ENCODE results near the gene CNTF. TPM values are rescaled to one million over a fixed set of nuclear protein-coding genes. Genes with fewer than 3 reads are reported as not detected.

The CNTF gene
- total RNA-seq, 2 experiments from 2014 or later: 3.3 TPM

DNA sequence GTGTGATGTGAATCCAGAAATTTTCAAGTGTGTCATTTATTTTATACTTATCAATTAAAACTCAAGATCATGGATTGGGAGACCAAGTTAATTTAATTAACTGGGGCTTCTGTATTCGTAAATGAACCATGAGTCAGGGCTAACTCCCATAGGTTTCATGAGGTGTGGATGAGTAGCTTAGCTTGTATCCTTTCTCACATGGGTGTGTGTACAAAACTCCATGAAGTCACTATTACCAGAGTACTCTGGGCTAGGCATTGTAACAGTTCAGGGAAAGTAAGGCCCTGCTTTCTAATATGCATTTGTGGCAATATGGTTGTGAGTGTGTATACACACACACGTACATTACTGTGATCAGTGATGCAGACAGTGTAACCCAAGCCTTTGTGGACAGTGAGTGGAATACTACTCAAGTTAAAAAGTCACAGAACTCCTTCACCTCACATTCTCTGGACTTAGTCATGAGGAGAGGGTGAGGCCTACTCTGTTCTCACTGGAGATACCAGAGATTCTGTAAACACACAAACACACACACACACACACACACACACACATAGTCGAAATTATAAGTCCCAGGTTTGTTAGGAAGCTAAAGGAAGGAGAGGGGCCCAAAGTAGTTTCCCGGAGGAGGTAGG, 3.5 kb downstream of the CNTF start:
- no peaks in the 10 kb centered on the region for H3K27me3 Mint-ChIP-seq
- DNase-seq: no peak
- no peak overlapping the region for H3K27ac Mint-ChIP-seq
- peaks cover 31% of the 10 kb centered on the region for H3K36me3 Mint-ChIP-seq
- no peaks in the 10 kb centered on the region for H3K9me3 Mint-ChIP-seq
- H3K4me3 Mint-ChIP-seq: no peak overlapping the region
- H3K4me1 Mint-ChIP-seq: peaks cover 14% of the 10 kb centered on the region

GRCh38 chr11:58626934-58627483, 4.5 kb downstream of the CNTF start:
- H3K27me3 Mint-ChIP-seq: no peaks in the 10 kb centered on the region
- H3K9me3 Mint-ChIP-seq: no peaks in the 10 kb centered on the region
- H3K4me3 Mint-ChIP-seq: no peak overlapping the region
- DNase-seq: no peak
- peaks cover 28% of the 10 kb centered on the region for H3K36me3 Mint-ChIP-seq
- H3K4me1 Mint-ChIP-seq: peaks cover 9% of the 10 kb centered on the region
- H3K27ac Mint-ChIP-seq: peak overlapping the region; percentile 7

DNA sequence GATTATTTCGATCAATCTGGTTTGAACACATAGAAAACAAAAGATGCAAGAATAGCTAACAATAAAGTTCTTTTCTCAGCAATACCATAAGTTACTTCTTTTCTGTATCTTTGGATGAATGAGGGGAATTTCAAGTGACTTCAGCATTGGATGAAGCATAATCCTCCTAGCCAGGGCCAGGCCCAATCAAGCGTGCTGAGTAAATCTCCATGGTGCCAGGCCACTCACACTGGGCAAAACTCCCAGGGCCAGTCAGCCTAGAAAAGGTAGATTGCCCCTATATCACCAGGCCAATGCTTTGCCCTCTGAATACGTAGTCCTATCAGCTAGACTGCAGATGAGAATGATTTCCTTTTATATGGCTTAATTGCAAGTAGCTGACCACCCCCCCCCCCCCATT, 6.0 kb downstream of the CNTF start:
- Mint-ChIP-seq H3K27ac (no peak overlapping the region), H3K9me3 (no peaks in the 10 kb centered on the region)

GRCh38 chr11:58629857-58630256, 7.4 kb downstream of the CNTF start:
- Mint-ChIP-seq H3K4me1 (peaks cover 5% of the 10 kb centered on the region), H3K27ac (no peak overlapping the region), H3K36me3 (peaks cover 8% of the 10 kb centered on the region), H3K27me3 (no peaks in the 10 kb centered on the region), H3K4me3 (no peak overlapping the region), H3K9me3 (no peaks in the 10 kb centered on the region)
- no peak for DNase-seq

More for the DNA sequence above, 6.0 kb downstream of the CNTF start:
- H3K27me3 Mint-ChIP-seq: no peaks in the 10 kb centered on the region
- DNase-seq: no peak
- H3K36me3 Mint-ChIP-seq: peaks cover 19% of the 10 kb centered on the region
- peaks cover 5% of the 10 kb centered on the region for H3K4me1 Mint-ChIP-seq
- H3K4me3 Mint-ChIP-seq: no peak overlapping the region

GRCh38 chr11:58631378-58631777, 8.9 kb downstream of the CNTF start:
- no peak for DNase-seq
- Mint-ChIP-seq H3K27ac (no peak overlapping the region), H3K36me3 (peaks cover 4% of the 10 kb centered on the region), H3K9me3 (no peaks in the 10 kb centered on the region), H3K4me3 (no peak overlapping the region), H3K27me3 (no peaks in the 10 kb centered on the region), H3K4me1 (peaks cover 5% of the 10 kb centered on the region)

DNA sequence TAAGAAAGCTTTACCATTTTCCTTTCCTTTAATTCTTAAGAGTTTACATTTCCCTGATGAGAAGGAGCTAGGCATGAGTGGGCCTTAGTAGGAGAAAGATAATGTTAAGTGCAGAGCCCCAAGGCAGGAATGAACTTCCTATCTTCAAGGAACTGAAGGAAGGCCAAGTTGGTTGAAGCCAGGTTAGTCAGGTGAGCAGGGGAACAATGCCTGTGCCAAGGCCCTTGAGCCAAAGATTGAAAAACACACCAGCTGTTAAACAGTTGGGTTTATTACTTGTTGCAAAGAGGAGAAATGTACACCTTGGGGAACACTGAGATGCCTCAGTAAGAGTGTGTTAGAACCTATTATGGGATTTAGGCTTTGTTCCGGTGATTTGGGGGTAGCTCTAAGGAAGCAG, 10.0 kb downstream of the CNTF start:
- Mint-ChIP-seq H3K4me1 (peaks cover 4% of the 10 kb centered on the region), H3K9me3 (no peaks in the 10 kb centered on the region), H3K4me3 (no peak overlapping the region), H3K27ac (no peak overlapping the region), H3K36me3 (no peaks in the 10 kb centered on the region), H3K27me3 (no peaks in the 10 kb centered on the region)
- no peak for DNase-seq

DNA sequence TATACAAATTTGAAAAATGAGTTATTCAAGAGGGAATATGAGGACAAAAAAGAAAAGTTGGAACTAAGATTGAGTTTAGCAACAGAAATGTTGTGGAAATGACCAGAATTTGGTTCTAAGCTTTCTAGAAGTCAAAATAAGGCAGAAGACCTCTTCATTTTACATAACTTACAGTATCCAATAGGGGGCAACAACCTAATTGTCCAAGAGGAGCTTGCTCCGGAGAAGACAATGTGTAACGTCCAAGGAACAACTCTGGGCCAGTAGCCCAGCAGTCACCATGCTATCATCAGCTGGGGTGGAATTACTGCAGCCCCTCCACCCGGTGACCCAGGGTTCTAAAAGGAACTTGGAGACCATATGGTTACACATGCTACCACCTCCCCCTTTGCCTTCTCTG, 14.1 kb downstream of the CNTF start:
- Mint-ChIP-seq H3K9me3 (no peaks in the 10 kb centered on the region), H3K27ac (no peak overlapping the region), H3K36me3 (no peaks in the 10 kb centered on the region), H3K27me3 (no peaks in the 10 kb centered on the region), H3K4me3 (no peak overlapping the region), H3K4me1 (peaks cover 19% of the 10 kb centered on the region)
- no peak for DNase-seq

DNA sequence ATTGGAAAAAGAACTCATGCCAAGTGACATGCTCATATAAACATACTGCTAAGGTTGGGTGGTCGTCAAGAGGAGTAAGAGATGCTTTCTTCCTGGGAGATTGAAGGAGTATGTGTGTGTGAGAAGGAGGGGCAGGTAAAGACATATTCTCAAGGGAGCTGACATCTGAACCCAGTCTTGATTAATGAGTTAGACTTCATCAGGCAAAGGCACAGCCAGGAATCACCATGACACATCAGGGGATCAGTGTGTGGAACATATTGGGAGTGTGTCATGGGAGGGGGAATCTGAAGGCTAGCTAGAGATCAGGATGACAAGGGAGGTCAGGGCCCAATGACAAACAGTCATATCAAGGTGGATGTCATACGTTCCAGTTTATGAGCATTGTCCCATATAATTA, 14.9 kb downstream of the CNTF start:
- no peaks in the 10 kb centered on the region for H3K9me3 Mint-ChIP-seq
- no peak for DNase-seq
- no peaks in the 10 kb centered on the region for H3K36me3 Mint-ChIP-seq
- H3K27ac Mint-ChIP-seq: no peak overlapping the region
- no peak overlapping the region for H3K4me3 Mint-ChIP-seq
- H3K27me3 Mint-ChIP-seq: no peaks in the 10 kb centered on the region
- H3K4me1 Mint-ChIP-seq: peaks cover 21% of the 10 kb centered on the region

- peaks cover under 1% of the 10 kb centered on the region for H3K9me3 Mint-ChIP-seq
- peaks cover under 1% of the 10 kb centered on the region for H3K36me3 Mint-ChIP-seq
- no peaks in the 10 kb centered on the region for H3K27me3 Mint-ChIP-seq
- no peak for DNase-seq
- no peak overlapping the region for H3K4me3 Mint-ChIP-seq
- H3K4me1 Mint-ChIP-seq: peaks cover 21% of the 10 kb centered on the region
- no peak overlapping the region for H3K27ac Mint-ChIP-seq
Observed at GRCh38 chr11:58639103-58639502, 16.6 kb downstream of the CNTF start.

DNA sequence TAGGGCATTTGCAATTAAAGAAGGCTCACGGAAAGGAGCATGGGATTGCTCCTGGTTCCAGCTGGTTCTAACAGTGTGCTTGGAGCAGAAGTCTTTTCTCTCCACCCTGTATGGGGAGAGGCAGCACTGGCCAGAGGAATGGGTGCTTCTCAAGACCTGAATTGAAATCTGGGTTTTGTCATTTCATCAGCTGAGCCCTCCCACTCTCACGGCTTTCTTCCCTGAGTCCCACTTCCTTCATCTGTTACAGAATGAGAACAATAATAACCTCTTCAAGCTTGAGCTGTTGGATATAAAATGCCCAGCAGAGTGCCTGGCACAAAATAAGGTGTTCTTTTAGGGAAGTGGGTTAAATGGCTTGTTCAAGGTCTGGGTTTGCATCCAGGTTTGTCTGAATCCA, 17.2 kb downstream of the CNTF start:
- H3K4me3 Mint-ChIP-seq: no peak overlapping the region
- no peak overlapping the region for H3K27ac Mint-ChIP-seq
- DNase-seq: no peak
- peaks cover 21% of the 10 kb centered on the region for H3K4me1 Mint-ChIP-seq
- H3K27me3 Mint-ChIP-seq: no peaks in the 10 kb centered on the region
- peaks cover 2% of the 10 kb centered on the region for H3K9me3 Mint-ChIP-seq
- H3K36me3 Mint-ChIP-seq: peaks cover 2% of the 10 kb centered on the region

GRCh38 chr11:58640386-58641023, 18.0 kb downstream of the CNTF start:
- Mint-ChIP-seq H3K4me3 (no peak overlapping the region), H3K9me3 (peaks cover 4% of the 10 kb centered on the region), H3K4me1 (peaks cover 21% of the 10 kb centered on the region), H3K36me3 (peaks cover 5% of the 10 kb centered on the region), H3K27me3 (no peaks in the 10 kb centered on the region), H3K27ac (peak overlapping the region; percentile 18)
- no peak for DNase-seq

GRCh38 chr11:58641341-58641740, 18.9 kb downstream of the CNTF start:
- H3K4me1 Mint-ChIP-seq: peaks cover 21% of the 10 kb centered on the region

GRCh38 chr11:58641803-58642581, 19.5 kb downstream of the CNTF start:
- Mint-ChIP-seq H3K27me3 (no peaks in the 10 kb centered on the region), H3K9me3 (peaks cover 15% of the 10 kb centered on the region), H3K27ac (no peak overlapping the region)

More at GRCh38 chr11:58641341-58641740, 18.9 kb downstream of the CNTF start:
- DNase-seq: no peak
- H3K27ac Mint-ChIP-seq: peak overlapping the region; percentile 14
- H3K4me3 Mint-ChIP-seq: no peak overlapping the region
- peaks cover 8% of the 10 kb centered on the region for H3K9me3 Mint-ChIP-seq
- no peaks in the 10 kb centered on the region for H3K27me3 Mint-ChIP-seq
- peaks cover 9% of the 10 kb centered on the region for H3K36me3 Mint-ChIP-seq

DNA sequence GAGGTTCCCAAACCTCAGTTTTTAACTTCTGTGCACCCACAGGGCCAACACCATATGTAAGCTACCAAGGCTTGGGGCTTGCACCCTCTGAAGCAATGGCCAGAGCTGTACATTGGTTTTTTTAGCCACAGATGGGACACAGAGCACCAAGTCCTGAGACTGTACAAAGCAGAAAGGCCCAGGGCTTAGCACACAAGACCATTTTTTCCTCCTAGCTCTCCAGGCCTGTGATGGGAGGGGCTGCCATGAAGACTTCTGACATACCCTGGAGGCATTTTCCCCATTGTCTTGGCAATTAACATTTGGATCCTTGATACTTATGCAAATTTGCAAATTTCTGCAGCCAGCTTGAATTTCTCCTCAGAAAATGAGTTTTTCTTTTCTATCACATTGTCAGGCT, 23.4 kb downstream of the CNTF start:
- Mint-ChIP-seq H3K36me3 (peaks cover 15% of the 10 kb centered on the region), H3K27ac (no peak overlapping the region), H3K27me3 (no peaks in the 10 kb centered on the region), H3K4me1 (peaks cover 8% of the 10 kb centered on the region), H3K4me3 (no peak overlapping the region), H3K9me3 (peaks cover 19% of the 10 kb centered on the region)
- no peak for DNase-seq

More at GRCh38 chr11:58641803-58642581, 19.5 kb downstream of the CNTF start:
- Mint-ChIP-seq H3K36me3 (peaks cover 14% of the 10 kb centered on the region), H3K4me3 (no peak overlapping the region), H3K4me1 (peaks cover 21% of the 10 kb centered on the region)
- DNase-seq: no peak

- H3K4me3 Mint-ChIP-seq: no peak overlapping the region
- H3K4me1 Mint-ChIP-seq: no peaks in the 10 kb centered on the region
- no peak for DNase-seq
- no peak overlapping the region for H3K27ac Mint-ChIP-seq
- no peaks in the 10 kb centered on the region for H3K27me3 Mint-ChIP-seq
- H3K9me3 Mint-ChIP-seq: peaks cover 21% of the 10 kb centered on the region
- H3K36me3 Mint-ChIP-seq: peaks cover 19% of the 10 kb centered on the region
Observed at GRCh38 chr11:58647141-58647699, 24.8 kb downstream of the CNTF start.
